Measurements from ENCODE around the gene HSD17B14. TPM values are rescaled to one million over a fixed set of nuclear protein-coding genes. Genes with fewer than 3 reads are reported as not detected.

The HSD17B14 gene
- total and polyA plus RNA-seq, 2 of the 8 experiments (the other 6 are each of a cell fraction or from before 2014, with no cell fraction given), result 8.4 to 25.5 TPM

DNA sequence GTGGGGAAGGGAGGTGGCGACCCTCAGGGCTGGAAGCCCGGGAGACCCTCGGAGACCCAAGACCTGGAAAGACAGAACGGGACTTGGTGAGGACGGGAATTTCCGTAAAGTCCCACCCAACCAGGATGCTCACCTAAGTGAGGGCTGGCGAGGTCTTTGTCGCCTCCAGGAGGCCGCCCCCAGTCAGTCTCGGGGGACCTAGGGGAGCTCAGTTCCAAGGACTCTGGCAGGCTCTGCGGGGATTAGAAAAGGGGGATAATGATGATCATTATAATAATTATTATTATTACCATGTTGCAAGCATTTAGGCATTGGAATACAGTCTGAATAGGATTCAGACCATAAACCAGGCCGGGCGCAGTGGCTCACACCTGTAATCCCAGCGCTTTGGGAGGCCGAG lies 9.1 kb upstream of the HSD17B14 start:
- Histone ChIP-seq H2BK15ac (ENCODE audit: low read length) (no peak overlapping the region), H3K36me3 (ENCODE audit: control insufficient read depth in 2 of 4, insufficient read depth in 4 of 4, low read length in 3 of 4) (peaks cover 4 to 23% (median 5%) of the 10 kb centered on the region in 4 experiments; a peak in 5 of 8 replicates), H2BK120ac (replicated peaks; ENCODE audit: low read depth, low read length) (no peak overlapping the region), H2BK5ac (ENCODE audit: low read depth, low read length) (no peak overlapping the region), H3K4me1 (replicated peaks in 1 of 4; ENCODE audit: control insufficient read depth in 3 of 4, insufficient read depth in 4 of 4, low read length in 3 of 4) (no peaks in the 10 kb centered on the region), H4K20me1 (replicated peaks in 1 of 2; ENCODE audit: control insufficient read depth in 1 of 2, insufficient read depth in 2 of 2, low read length in 2 of 2) (no peaks in the 10 kb centered on the region), H3K4ac (replicated peaks; ENCODE audit: insufficient read length, low read depth, low read length) (no peak overlapping the region), H4K91ac (replicated peaks; ENCODE audit: insufficient read length, low read length) (no peak overlapping the region), H2AFZ (ENCODE audit: low read length) (no peak overlapping the region), H3K4me3 (ENCODE audit: extremely low read depth in 1 of 4, insufficient read depth in 2 of 4, low read depth in 3 of 4, low read length in 4 of 4) (no peak overlapping the region), H3K79me1 (ENCODE audit: low read depth, low read length) (no peaks in the 10 kb centered on the region), H2AK5ac (ENCODE audit: low read depth, low read length) (no peak overlapping the region), H3K27me3 (replicated peaks in 1 of 4; ENCODE audit: control insufficient read depth in 3 of 4, extremely low read depth in 1 of 4, insufficient read depth in 3 of 4, low read length in 3 of 4) (no peaks in the 10 kb centered on the region), H2BK20ac (ENCODE audit: low read length) (no peak overlapping the region), H3K23me2 (ENCODE audit: low read depth, low read length) (no peaks in the 10 kb centered on the region), H3K9me3 (ENCODE audit: insufficient read depth in 2 of 2, low read depth in 1 of 2, low read length in 1 of 2) (no peaks in the 10 kb centered on the region), H3K56ac (replicated peaks; ENCODE audit: insufficient read length, low read depth, low read length) (no peak overlapping the region), H3K18ac (ENCODE audit: extremely low read depth, low read length) (no peak overlapping the region), H3K9ac (replicated peaks in 1 of 4; ENCODE audit: extremely low read depth in 1 of 4, low read depth in 3 of 4, low read length in 3 of 4) (no peak overlapping the region), H3K79me2 (ENCODE audit: control insufficient read depth in 1 of 2, insufficient read depth in 2 of 2, low read length in 2 of 2) (no peaks in the 10 kb centered on the region), H4K8ac (ENCODE audit: extremely low read depth, insufficient read depth, low read length) (no peak overlapping the region), H3K27ac (ENCODE audit: low read depth, low read length) (no peak overlapping the region), H4K5ac (ENCODE audit: insufficient read length, low read depth, low read length) (no peak overlapping the region), H2BK12ac (ENCODE audit: low read depth, low read length) (no peak overlapping the region), H3K14ac (ENCODE audit: insufficient read length) (no peak overlapping the region), H3K4me2 (ENCODE audit: insufficient read depth in 1 of 2, low read depth in 2 of 2, low read length in 2 of 2) (no peak overlapping the region), H3K23ac (ENCODE audit: insufficient read length) (no peak overlapping the region)
- ChIA-PET POLR2A (ENCODE audit: partially characterized antibody) (interaction anchor here (0.6 to 2.2 kb wide), 8 partner anchors 9 to 215 kb away, joined by 3 to 6 read pairs (median 3); partner anchors contain the start of genes BCAT2, IZUMO1 and PPP1R15A), CTCF (ENCODE audit: partially characterized antibody) (interaction anchor here (0.6 to 7.8 kb wide), 12 partner anchors 9 to 135 kb away, joined by 3 to 231 read pairs (median 3); partner anchors contain the start of genes DHDH and HSD17B14)
- FAIRE-seq (no peak), DNase-seq (ENCODE audit: low read depth in 1 of 2, low spot score in 2 of 2) (no peak)
- TF ChIP-seq CHD1 (IDR thresholded peaks at IDR 0.05; ENCODE audit: low read depth, low read length) (no peak), POLR2AphosphoS5 (IDR thresholded peaks at IDR 0.05; ENCODE audit: low read depth, low read length) (no peak), BCL11A (IDR thresholded peaks at IDR 0.05; ENCODE audit: low read depth in 2 of 2, low read length in 2 of 2) (no peak), EP300 (IDR thresholded peaks at IDR 0.05; ENCODE audit: borderline replicate concordance in 1 of 2, low read depth in 2 of 2, low read length in 2 of 2) (no peak), CBX5 (IDR thresholded peaks at IDR 0.05; ENCODE audit: low read depth, low read length) (no peak), RXRA (IDR thresholded peaks at IDR 0.05; ENCODE audit: insufficient read depth, low read depth, low read length) (no peak), CHD2 (IDR thresholded peaks at IDR 0.05; ENCODE audit: low read length) (no peak)
- WGBS, 2 experiments (ENCODE audit: extremely low coverage in 1 of 2, insufficient coverage in 1 of 2, insufficient read length in 1 of 2, insufficient replicate concordance in 2 of 2, low coverage in 1 of 2, low lambda C conversion rate in 2 of 2, missing lambda C conversion rate in 1 of 2), result 93% methylated on average over 15 of the region's 15 CpGs; no CpG with 5 or more reads in 1 of the 2 experiments

Measured in H1 (cell line).